ENCODE results near the gene NPHP4.

- no peak for TF ChIP-seq POLR2A (IDR thresholded peaks at IDR 0.05)
- no peak for TF ChIP-seq CTCF (IDR thresholded peaks at IDR 0.05)
- TF ChIP-seq POLR2AphosphoS5 (IDR thresholded peaks at IDR 0.05) = no peak
- TF ChIP-seq EP300 (IDR thresholded peaks at IDR 0.05; ENCODE audit: low read depth) = no peak
These were observed 165.6 kb downstream of the NPHP4 start for GRCh38 chr1:5826601-5827000.

Measured in transverse colon (tissue), 4 donors.